Measurements from ENCODE around the gene TGFBR3. TPM values are rescaled to one million over a fixed set of nuclear protein-coding genes. Genes with fewer than 3 reads are reported as not detected.

TGFBR3 gene
- total and polyA plus RNA-seq, 9 of the 15 experiments (the other 6 are each of a cell fraction or from before 2014, with no cell fraction given), result 3.6 to 32.4 (median 15.6) TPM

- TF ChIP-seq PBX2 (CRISPR knock-in tag; IDR thresholded peaks at IDR 0.05; ENCODE audit: low read depth) (no peak), PBX2 (tag; conservative IDR thresholded peaks at IDR 0.05; ENCODE audit: low read depth) (no peak), NKRF (IDR thresholded peaks at IDR 0.05; ENCODE audit: borderline replicate concordance) (no peak), ARNT (IDR thresholded peaks at IDR 0.05) (no peak), FOXP1 (CRISPR knock-in tag; IDR thresholded peaks at IDR 0.05) (no peak), ZNF436 (CRISPR knock-in tag; IDR thresholded peaks at IDR 0.05) (no peak), ZNF184 (CRISPR knock-in tag; IDR thresholded peaks at IDR 0.05) (no peak)
Observed at GRCh38 chr1:91792489-91793071, 93.4 kb downstream of the TGFBR3 start (continued).
